Posterior vena cava (tissue), 2 donors: ENCODE data around the gene CMC1. TPM values are rescaled to one million over a fixed set of nuclear protein-coding genes. Genes with fewer than 3 reads are reported as not detected.

Experiments used
- DNase-seq: peaks from one replicate; pipeline ENCODE4 v3.0.0-alpha.2; 2020; ENCODE audit warnings: low spot score
- intact Hi-C, 2 donors: fragments of 100-400 bp; cut with DNase I; formaldehyde crosslinking; loops; one replicate each; pipeline versions ENCODE4 v1.14.1 to v1.14.2; 2022 to 2023
- total RNA-seq, 2 donors: library from RNA; stranded (reverse); fragmentation: NEBNext Ultra II Directional; extraction: Animal tissue kit (Norgen Biotek cat#: 25700); gene quantifications; one replicate each; pipeline ENCODE4 v1.2.1, GENCODE V29; 2021
- donor health status: DM: yes; HTN: yes; CAD: no.
- donor health status: DM: yes; HTN: yes; CAD: no.

CMC1 gene
- total RNA-seq, 2 donors from 2014 or later = 15.6 to 16.2 TPM

- intact Hi-C loops = no loop called here
These were observed 104.3 kb downstream of the CMC1 start for GRCh38 chr3:28345690-28346089.

GRCh38 chr3:28347374-28348264 is 106.2 kb downstream of the CMC1 start:
- intact Hi-C loops = no loop called here
- no peak for DNase-seq

More at GRCh38 chr3:28345690-28346089, 104.3 kb downstream of the CMC1 start:
- no peak for DNase-seq

- intact Hi-C loops = no loop called here
- no peak for DNase-seq
These were observed 106.8 kb downstream of the CMC1 start for GRCh38 chr3:28348265-28348628.

GRCh38 chr3:28348629-28349468 is 107.4 kb downstream of the CMC1 start, which contains the start of the genes AZI2 and ZCWPW2:
Gene AZI2, minus strand, starts transcription at chr3:28348824. Its CDS starts 8,207 bp downstream, at chr3:28340617.
Gene ZCWPW2, plus strand, starts transcription at chr3:28348721. Its CDS starts 64,348 bp downstream, at chr3:28413069.
- intact Hi-C loops = no loop called here
- DNase-seq = peak; percentile 99

GRCh38 chr3:28349469-28350000 is 108.1 kb downstream of the CMC1 start:
- intact Hi-C loops = no loop called here
- no peak for DNase-seq

Other genes starting within 250 kb of the CMC1 start
- 1 to 10 TPM; 2.2 to 2.4 TPM for gene ZCWPW2, start 107.1 kb downstream of the CMC1 start, total RNA-seq
- gene AZI2, start 107.2 kb downstream of the CMC1 start, total RNA-seq = 10 to 100 TPM; 71.0 to 75.0 TPM